Stimulated activated CD8-positive, alpha-beta memory T cell treated with anti-CD3 and anti-CD28 coated beads, Interleukin-2, amount 100 ng/mL, for 1 hour (primary cell): ENCODE data around the gene MAN1C1.
"Not testable (repeated sequence)": the region's sequence is repeated elsewhere in the genome, so short reads cannot be mapped to it uniquely, and the experiment has no call there.

Experiments used
- DNase-seq, 2 donors: peaks; one replicate each; pipeline ENCODE4 v3.0.0-alpha.2; 2020; ENCODE audit warnings: low read depth in 2 of 2

The MAN1C1 gene

DNA sequence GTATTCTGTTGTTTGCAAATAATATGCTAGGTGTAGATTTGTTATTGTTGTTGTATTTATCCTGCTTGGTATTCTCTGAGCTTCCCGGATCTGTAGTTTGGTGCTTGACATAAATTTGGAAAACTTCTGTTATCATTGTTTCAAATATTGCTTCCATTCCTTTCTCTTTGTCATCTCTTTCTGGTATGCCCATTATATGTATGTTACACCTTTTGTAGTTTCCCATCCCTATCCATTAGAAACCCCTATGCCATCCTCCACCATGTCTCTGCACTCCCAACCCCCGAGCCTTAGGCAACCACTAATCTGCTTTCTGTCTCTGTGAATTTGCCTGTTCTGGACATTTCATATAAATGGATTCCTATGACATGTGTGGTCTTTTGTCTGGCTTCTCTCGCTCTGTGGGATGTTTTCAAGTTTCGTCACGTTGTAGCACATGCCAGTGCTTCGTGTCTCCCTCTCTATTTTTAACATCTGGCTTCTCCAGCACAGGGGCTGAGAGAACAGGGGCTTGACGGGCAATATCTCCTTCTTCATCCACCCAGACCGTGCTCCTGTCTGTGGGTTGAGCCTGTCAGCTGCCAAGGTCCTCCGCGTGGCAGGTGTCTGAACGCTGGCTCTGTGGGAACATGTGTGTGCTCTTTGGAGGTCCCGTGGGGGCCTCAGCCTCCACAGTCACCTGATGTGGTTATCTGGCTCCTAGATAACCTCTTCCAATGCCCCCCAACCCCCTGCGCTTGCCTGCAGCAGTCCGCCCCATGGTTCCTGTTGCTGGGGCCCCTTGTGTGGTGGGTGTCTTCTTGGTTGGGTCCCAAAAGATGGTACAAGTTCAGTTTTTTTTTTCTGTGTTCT is 32.8 kb upstream of the MAN1C1 start:
- no peak for DNase-seq

DNA sequence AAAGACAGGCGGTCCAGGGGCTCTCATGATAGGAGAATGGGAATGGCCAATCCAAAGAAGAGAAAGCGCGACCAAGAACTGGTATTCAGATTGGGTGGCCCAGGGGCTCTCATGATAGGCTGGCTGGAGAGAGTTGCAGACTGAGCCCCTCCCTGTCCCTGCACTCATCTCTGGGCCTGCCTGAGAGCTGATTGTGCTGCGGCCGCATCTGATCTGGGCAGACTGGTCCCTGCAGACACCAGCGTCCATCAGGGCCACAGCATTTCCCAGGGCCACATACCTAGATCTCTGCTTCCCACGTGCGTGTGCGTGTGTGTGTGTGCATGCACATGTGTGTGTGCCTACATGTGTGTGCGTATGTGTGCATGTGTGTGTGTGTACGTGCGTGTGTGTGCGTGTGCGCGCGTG is 30.4 kb upstream of the MAN1C1 start:
- no peak for DNase-seq

DNA sequence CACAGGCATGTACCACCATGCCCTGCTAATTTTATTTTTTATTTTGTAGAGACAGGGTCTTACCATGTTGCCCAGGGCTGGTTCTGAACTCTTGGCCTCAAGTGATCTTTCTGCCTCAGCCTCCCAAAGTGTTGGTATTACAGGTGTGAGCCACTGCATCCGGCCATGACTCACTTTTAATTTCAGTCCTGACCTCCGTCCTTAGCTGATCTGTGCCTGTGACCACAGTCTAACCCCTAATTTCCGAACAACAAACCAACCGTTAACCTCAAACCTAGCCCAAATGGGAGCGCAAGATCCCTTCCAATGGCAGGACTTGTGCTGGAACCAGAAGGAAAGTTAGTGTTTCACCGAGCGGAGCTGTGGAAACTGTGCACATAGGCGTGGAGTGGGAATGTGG is 29.3 kb upstream of the MAN1C1 start:
- no peak for DNase-seq

DNA sequence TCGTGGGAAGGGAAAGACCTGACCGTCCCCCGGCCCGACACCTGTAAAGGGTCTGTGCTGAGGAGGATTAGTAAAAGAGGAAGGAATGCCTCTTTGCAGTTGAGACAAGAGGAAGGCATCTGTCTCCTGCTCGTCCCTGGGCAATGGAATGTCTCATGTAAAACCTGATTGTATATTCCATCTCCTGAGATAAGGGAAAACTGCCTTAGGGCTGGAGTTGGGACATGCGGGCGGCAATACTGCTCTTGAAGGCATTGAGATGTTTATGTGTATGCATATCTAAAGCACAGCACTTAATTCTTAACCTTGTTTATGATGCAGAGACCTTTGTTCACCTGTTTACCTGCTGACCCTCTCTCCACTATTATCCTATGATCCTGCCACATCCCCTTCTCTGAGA is 28.4 kb upstream of the MAN1C1 start:
- not testable (repeated sequence) for DNase-seq

DNA sequence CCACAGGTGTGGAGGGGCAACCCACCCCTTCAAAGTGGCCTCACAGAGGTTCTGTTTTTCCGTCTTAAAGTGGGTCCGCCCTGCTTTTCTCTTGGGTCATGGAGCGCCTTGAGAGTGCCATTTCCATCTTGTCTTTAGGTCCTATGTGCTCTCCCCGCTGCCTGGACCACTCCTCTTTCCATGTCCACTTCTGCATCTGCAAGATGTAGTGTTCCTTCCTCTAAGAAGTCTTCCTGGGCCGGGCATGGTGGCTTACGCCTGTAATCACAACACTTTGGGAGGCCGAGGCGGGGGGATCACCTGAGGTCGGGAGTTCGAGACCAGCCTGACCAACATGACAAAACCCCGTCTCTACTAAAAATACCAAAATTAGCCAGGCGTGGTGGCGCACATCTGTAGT is 27.8 kb upstream of the MAN1C1 start:
- DNase-seq: not testable (repeated sequence)

DNA sequence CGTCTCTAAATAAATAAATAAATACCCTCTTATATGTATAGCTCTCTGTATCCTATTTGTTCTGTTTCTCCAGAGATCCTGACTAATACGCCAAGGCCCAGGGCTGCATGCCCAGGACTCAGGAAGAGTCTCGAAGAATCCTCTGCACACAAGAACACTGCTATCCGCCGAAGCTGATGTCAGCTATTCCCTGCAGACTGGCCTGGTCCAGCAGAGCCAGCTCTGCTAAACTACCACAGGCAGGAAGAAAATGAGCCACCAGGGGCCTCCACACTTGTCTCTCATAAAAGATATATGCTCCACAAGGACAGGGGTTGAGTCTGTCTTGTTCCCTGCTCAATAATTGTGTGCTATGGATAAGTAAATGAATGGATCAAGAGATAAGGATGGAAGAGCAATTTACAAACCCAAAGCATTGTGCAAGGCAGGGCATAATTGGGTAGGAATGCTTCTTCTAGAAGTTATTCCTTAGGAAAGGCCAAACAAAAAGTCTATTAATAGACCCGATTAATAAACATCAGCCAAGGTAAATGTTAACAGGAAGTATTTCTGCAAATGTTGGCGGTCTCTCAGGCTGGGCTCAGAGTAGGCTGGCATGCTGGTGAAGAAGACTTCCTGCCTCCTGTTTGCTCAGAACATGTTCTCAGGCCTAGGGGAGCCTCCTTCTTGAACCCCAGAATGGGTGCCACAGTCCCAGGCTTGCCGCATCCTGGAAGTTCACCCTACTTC is 26.3 kb upstream of the MAN1C1 start:
- DNase-seq: no peak

DNA sequence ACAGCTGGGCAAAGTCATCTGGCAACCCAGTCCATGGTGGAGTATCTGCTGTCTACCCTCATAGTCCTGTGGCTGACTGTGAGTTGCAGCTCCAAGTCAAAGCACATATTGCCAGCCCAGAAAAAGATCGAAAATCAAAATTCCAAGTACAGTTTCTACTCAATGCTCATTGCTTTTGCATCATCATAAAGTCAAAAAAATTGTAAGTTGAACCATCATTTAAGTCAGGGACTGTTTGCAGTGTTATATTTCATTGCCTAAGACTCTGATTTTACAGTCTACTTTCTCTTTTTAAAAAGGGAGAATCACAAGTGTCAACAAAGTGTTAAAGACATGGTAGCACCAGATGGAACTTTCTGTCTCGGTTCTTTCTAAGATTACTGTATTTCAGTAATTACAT is 22.7 kb upstream of the MAN1C1 start:
- DNase-seq: no peak

DNA sequence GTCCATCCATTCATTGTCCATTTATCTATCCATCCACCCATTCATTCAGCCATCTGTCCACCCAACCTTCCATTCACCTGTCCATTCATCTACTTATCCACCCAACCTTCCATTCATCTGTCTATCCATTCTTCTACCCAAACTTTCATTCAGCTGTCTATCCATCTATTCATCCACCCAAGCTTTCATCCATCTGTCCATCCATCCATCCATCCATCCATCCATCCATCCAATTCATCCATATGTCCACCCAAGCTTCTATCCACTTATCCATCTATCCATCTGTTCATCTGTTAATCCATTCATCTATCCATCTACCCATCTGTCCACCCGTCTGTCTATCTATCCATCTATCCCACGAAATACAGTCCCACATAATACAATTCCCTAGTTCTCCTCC is 21.6 kb upstream of the MAN1C1 start:
- no peak for DNase-seq

DNA sequence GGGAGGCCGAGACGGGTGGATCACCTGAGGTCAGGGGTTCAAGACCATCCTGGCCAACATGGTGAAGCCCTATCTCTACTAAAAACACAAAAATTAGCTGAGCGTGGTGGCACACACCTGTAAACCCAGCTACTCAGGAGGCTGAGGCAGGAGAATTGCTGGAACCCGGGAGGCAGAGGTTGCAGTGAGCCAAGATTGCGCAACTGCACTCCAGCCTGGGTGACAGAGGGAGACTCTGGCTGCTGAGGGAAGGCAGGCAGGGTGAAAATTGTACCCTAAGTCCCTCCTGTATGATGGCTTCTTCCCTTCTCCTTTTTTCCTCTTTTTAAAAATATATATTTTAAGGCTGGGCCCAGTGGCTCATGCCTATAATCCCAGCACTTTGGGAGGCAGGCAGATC is 19.9 kb upstream of the MAN1C1 start:
- not testable (repeated sequence) for DNase-seq

DNA sequence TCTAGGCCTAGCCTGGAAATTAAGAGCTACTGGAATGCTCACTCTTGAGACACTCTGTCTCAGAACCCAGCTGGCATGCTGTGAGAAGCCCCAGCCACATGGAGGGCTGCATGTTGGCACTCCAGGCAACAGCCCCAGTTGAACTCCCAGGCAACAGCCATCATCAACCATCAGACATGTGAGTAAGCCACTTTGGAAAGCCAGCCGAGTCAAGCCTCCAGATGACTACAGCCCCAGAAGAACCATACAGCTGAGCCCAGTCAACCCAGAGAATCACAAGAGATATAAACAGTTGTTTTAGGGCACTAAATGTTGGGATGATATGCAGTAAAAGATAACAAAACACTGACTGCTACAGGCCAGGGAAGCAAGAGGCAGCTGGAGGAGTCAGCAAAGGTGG is 17.7 kb upstream of the MAN1C1 start:
- DNase-seq: no peak

DNA sequence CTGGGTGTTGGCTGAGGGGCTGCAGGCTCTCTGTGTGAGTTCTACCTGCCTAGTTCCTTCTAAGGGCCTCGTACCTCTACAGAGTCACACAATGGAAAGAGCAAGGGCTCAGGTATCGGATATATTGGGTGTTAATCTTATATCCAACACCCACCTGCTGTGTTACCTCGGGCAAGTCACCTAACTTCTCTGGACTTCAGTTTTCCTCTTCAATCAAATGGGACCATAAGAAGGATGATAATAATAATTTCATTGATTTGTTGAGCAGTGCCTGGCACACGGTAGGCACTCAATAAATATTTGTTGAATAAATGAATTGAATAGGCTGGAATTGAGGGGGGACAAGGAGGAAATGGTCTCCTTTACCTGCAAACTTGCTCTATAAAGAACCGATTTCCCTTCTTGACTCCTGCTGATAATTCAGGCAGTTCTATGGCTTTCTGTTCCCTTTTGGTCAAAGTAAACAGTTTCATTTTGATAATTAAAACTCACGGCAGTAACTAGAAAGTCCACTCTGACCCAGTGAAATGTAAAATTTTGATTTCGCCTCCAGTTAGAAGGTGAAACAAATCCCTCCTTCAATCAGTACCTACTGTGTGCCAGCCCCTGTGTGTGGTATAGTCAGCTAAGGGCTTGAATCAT is 16.5 kb upstream of the MAN1C1 start:
- DNase-seq: no peak

DNA sequence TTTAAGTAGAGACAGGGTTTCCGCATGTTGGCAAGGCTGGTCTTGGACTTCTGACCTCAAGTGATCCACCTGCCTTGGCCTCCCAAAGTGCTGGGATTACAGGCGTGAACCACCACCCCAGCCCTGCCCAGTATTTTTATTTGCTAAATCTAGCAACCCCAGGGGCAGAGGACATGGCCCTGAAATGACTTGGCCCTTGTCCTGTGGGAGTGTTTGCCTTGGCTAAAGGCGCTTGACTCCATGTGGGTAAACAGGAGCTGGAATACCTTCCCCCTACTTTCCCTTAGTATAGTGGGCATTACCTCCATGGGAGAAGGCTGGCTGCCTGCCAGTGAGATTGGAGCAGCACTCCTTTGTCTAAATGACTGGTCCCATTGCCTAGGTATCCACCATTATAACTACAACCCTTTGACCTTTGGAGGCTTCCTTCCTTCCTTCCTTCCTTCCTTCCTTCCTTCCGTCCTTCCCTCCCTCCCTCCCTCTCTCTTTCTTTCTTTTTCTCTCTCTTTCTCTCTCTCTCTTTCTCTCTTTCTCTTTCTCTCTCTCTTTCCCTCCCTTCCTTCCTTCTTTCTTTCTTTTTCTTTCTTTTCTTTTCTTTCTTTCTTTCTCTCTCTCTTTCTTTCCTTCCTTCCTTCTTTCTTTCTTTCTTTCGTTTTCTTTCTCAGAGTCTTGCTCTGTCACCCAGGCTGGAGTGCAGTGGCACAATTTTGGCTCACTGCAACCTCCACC is 15.5 kb upstream of the MAN1C1 start:
- DNase-seq: not testable (repeated sequence)

DNA sequence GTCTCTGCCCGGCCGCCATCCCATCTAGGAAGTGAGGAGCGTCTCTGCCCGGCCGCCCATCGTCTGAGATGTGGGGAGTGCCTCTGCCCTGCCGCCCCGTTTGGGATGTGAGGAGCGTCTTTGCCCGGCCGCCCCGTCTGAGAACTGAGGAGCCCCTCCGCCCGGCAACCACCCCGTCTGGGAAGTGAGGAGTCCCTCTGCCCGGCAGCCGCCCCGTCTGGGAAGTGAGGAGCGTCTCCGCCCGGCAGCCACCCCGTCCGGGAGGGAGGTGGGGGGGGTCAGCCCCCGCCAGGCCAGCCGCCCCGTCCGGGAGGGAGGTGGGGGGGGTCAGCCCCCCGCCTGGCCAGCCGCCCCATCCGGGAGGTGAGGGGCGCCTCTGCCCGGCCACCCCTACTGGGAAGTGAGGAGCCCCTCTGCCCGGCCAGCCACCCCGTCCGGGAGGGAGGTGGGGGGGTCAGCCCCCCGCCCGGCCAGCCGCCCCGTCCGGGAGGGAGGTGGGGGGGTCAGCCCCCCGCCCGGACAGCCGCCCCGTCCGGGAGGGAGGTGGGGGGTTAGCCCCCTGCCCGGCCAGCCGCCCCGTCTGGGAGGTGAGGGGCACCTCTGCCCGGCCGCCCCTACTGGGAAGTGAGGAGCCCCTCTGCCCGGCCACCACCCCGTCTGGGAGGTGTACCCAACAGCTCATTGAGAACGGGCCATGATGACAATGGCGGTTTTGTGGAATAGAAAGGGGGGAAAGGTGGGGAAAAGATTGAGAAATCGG is 12.6 kb upstream of the MAN1C1 start:
- DNase-seq: not testable (repeated sequence)

DNA sequence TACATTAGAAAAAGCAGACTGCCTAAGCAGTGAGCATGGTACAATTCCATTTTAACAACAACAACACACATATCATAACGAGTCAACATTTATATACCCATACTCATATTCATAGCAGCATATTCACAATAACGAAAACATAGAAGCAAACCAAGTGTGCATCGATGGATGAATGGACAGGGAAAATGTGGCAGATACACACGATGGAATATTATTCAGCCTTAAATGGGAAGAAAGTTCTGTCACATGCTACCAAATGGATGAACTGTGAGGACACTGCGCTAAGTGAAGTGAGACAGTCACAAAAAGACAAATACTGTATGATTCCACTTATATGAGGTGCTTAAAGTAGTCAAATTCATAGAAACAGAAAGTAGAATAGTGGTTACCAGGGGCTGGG is 9.5 kb upstream of the MAN1C1 start:
- DNase-seq: no peak

DNA sequence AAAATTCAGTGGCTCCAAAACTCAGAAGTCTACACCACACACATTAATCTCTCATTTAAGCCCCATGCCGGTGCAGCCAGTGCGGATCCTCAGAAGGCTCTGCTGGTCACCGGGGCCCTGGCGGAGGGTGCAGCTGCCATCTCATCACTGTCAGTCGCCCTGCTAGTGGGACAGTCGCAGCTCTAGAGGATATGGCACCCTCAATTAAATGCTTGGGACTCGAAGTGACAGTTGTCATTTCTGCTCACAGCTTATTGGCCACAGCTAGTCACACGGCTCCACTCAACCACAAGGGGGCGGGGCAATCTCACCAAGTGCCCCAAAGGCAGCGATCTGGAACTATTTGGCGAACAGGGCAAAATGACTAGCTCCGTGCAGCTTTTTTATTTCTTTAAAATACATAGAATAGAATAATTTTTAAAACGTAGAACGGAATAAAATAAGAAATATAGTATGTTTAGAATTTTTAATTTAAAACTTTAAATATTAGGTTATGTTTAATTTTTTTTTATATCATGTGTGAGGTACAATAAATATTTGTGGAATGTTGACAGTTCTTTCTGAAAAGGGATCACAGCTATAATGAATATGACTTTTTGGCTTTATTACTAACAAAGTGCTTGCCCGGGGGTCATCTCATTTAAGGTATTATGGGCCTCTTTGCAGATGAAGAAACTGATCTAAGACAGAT is 8.0 kb upstream of the MAN1C1 start:
- DNase-seq: peak; percentile 72 to 80

DNA sequence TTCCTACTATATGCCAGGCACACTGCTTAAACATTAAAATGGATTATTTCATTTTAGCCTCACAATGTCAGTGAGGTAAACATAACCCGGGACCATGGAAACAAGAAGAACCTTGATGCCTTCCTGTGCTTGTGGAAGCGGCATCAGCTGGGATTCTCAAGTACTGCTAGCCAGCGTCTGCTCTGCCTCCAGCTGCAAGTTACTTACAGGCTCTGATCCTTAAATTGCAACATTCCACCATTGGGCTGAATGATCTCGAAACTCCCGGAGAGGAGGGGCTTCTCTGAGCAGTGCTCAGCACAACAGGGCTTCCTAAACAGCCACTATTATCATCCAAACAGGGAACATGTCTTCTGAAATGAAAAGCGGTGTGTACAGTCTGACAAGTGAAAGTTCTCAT is 6.7 kb upstream of the MAN1C1 start:
- DNase-seq: no peak

DNA sequence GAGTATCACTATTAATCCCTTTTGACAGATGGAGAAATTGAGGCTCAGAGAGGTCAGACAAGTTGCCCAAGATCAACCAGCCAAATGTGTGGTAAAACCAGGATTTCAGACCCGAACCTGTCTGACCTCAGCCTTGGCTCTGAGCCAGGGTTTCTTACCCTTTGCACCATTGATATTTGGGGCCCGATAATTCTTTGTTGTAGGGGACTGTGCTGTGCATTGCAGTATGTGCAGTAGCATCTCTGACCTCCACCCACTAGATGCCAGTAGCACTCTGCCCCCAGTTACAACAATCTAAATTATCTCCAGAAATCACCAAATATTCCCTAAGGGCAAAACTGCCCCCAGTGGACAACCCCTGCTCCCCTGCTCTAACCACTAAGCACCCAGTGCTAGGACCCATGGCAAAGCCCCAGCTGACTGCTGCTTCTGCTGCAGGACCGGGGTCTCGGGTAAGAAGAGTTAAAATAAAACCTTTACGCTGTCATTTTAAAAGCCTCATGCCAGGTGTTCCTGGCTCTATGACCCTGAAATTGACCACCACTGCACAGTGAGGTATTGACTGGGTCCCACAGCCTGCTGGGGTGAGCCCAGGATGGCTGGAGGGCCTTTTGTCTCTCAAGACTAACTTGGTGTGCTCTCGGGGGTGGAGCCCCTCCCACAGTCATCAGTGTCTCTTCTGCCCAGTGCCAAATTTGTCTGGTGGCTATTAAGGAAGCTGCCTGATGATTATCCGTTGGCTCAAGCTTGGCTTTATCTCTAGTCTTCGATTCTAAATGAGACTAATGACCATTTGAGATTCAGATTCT is 5.6 kb upstream of the MAN1C1 start:
- DNase-seq: no peak

DNA sequence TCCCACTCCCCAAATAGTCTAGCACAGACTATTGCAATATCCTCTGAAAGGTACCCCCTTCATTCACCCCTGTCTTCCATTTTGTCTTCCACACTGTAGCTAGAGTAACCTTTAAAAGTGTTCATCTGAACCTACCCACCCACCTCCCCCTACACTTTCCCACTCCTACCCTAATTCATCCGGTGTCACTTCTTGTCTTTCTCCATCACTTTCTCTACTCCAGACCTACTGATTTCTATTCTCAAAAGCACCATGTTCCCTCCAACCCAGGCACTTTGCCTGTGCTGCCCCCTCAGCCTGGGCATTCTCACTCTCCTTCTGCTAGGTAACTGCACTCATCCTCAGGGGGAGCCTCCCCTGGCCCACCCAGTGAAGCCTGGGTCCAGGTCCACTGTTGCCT is 4.7 kb upstream of the MAN1C1 start:
- DNase-seq: no peak

DNA sequence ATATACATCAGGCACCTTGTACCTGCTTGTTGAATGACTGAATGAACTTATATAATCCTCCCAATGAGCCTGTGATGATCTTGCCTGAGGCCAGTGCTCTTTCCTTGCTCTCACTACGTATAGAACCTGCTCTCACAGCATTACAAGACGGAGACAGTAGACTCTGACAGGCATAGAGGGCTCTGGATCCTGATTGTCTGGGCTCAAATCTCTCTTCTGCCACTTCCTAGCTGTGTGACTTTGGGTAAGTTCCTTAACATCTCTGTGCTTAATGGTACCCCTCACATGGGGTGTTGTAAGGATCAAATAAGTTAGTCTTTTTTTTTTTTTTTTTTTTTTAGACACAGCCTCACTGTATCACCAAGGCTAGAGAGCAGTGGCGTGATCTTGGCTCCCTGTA is 4.2 kb upstream of the MAN1C1 start:
- DNase-seq: no peak

DNA sequence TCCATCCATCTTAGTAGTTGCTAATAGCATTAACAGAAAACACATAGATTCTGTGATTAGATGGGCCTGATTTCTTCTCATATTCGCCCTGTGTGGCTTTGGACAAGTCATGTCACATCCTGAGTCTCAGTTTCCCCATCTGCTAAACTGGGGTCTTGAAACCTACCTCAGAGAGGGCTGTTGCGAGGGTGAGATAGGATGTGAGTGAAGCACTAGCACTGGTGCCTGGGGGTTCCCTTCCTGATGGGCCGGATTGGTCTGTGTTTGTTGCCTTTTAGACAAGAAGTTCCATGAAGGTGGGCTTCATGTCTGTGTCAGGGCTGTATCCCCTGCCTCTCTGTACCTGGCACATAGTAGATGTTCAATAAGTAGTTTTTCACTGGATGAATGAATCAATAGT is 3.5 kb upstream of the MAN1C1 start:
- DNase-seq: no peak
